Muscle layer of colon (tissue), 2 donors: ENCODE results near the gene SLC25A40.
"Not testable (repeated sequence)": the region's sequence is repeated elsewhere in the genome, so short reads cannot be mapped to it uniquely, and the experiment has no call there.

Source experiments
- H3K27ac ChIP-seq: one replicate; pipeline ENCODE4 v1.7.0; 2013; ENCODE audit warnings: low read depth, mild to moderate bottlenecking, low read length, moderate library complexity
- H3K27me3 ChIP-seq, 2 donors: one replicate each; pipeline ENCODE4 v1.7.0; 2013; ENCODE audit warnings: low read length in 2 of 2, mild to moderate bottlenecking in 2 of 2; ENCODE audit not compliant: insufficient read depth in 2 of 2, control insufficient read depth in 1 of 2
- H3K36me3 ChIP-seq: one replicate; pipeline ENCODE4 v1.7.0; 2013; ENCODE audit warnings: mild to moderate bottlenecking, low read length; ENCODE audit not compliant: insufficient read depth
- H3K4me1 ChIP-seq: one replicate; pipeline ENCODE4 v1.7.0; 2013; ENCODE audit warnings: mild to moderate bottlenecking, low read length; ENCODE audit not compliant: insufficient read depth
- H3K4me3 ChIP-seq, 2 donors: one replicate each; pipeline ENCODE4 v1.7.0; 2013; ENCODE audit warnings: low read length in 2 of 2, low read depth in 1 of 2, mild to moderate bottlenecking in 1 of 2, moderate library complexity in 1 of 2
- H3K9ac ChIP-seq: one replicate; pipeline ENCODE4 v1.7.0; 2013; ENCODE audit warnings: low read length
- H3K9me3 ChIP-seq: one replicate; pipeline ENCODE4 v1.7.0; 2013; ENCODE audit warnings: mild to moderate bottlenecking, low read length
- donor health status: abdominal sarcoma.
- donor health status: Adenocarcinoma of cecum.

The SLC25A40 gene

DNA sequence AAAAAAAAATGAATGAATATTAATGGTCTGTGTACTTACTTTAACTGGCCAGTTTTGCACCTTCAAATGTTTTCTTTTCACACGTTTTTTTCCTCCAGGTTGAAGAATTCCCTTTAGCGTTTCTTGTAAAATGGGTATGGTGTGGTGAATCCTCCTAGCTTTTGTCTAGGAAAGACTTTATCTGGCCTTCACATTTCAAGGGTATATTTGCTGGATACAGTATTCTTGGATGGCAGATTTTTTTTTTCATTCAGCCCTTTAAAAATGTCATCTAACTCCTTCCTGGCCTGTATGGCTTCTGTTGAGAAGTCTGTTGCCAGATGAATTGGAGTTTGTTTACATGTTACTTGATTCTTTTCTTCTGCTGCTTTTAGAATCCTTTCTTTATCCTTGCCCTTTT lies 10.1 kb downstream of the SLC25A40 start:
- no peaks in the 10 kb centered on the region for H3K27me3 ChIP-seq

GRCh38 chr7:87858417-87859100 lies 17.6 kb downstream of the SLC25A40 start:
- Histone ChIP-seq H3K27ac (no peak overlapping the region), H3K9ac (no peak overlapping the region), H3K4me1 (no peaks in the 10 kb centered on the region), H3K36me3 (peaks cover 9% of the 10 kb centered on the region), H3K9me3 (no peaks in the 10 kb centered on the region), H3K27me3 (no peaks in the 10 kb centered on the region), H3K4me3 (no peak overlapping the region)

More for the DNA sequence above, 10.1 kb downstream of the SLC25A40 start:
- H3K36me3 ChIP-seq = no peaks in the 10 kb centered on the region
- no peak overlapping the region for H3K27ac ChIP-seq
- no peaks in the 10 kb centered on the region for H3K4me1 ChIP-seq
- peaks cover 5% of the 10 kb centered on the region for H3K9me3 ChIP-seq
- H3K4me3 ChIP-seq = no peak overlapping the region
- H3K9ac ChIP-seq = no peak overlapping the region

GRCh38 chr7:87853237-87853864 lies 22.8 kb downstream of the SLC25A40 start:
- H3K27ac ChIP-seq = no peak overlapping the region
- no peak overlapping the region for H3K9ac ChIP-seq
- no peaks in the 10 kb centered on the region for H3K4me1 ChIP-seq
- H3K9me3 ChIP-seq = no peaks in the 10 kb centered on the region
- no peak overlapping the region for H3K4me3 ChIP-seq
- peaks cover 15% of the 10 kb centered on the region for H3K36me3 ChIP-seq
- H3K27me3 ChIP-seq = no peaks in the 10 kb centered on the region

DNA sequence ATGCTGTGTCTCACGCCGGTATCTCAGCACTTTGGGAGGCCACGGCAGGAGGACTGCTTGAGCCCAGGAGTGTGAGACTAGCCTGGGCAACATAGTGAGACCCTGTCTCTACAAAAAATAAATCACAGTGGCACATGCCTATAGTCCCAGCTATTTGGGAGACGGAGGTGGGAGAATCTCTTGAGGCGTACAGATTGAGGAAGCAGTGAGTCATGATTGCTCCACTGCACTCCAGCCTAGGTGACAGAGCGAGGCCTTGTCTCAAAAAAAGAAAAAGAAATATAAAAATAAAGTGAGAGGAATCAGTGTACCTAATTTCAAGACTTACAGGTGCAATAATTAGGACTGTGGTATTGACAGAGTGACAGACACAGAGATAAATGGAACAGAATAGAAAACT lies 23.9 kb downstream of the SLC25A40 start:
- H3K27me3 ChIP-seq = no peaks in the 10 kb centered on the region
- H3K27ac ChIP-seq = no peak overlapping the region
- no peak overlapping the region for H3K9ac ChIP-seq
- no peaks in the 10 kb centered on the region for H3K9me3 ChIP-seq
- no peaks in the 10 kb centered on the region for H3K4me1 ChIP-seq
- no peak overlapping the region for H3K4me3 ChIP-seq
- peaks cover 8% of the 10 kb centered on the region for H3K36me3 ChIP-seq

DNA sequence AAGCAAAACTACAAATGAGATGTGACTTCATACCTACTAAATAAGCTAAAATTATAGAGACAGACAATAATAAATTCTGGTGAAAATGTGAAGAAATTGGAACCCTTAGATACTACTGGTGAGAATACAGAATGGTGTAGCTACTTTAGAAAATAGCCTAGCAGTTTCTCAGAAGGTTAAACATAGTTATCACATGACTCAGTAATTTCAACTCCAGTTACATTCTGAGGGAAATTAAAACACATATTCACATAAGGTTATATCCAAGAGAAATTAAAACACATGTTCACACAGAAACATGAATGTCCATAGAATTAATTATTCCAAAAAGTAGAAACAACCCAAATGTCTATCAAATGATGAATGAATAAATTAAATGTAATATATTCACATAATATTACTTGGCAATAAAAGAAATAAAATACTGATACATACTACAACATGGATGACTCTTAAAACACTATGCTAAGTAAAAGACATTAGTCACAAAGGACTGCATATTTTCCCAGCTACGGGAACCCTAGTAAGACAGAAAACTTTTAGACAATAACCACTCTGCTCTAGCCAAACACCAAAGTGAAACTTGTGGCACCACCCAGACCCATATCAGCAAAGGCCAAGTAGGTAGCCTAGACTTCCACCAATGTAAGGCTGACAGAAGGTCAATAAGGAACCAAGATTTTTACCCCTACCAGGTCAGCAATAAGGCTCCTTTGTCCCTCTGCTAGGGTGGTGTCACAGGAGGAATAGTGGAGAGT lies 25.1 kb downstream of the SLC25A40 start:
- Histone ChIP-seq H3K36me3 (peaks cover 8% of the 10 kb centered on the region), H3K27ac (no peak overlapping the region), H3K4me1 (no peaks in the 10 kb centered on the region), H3K4me3 (no peak overlapping the region), H3K9me3 (no peaks in the 10 kb centered on the region), H3K9ac (no peak overlapping the region), H3K27me3 (no peaks in the 10 kb centered on the region)

GRCh38 chr7:87837597-87837996 lies 38.6 kb downstream of the SLC25A40 start:
- H3K36me3 ChIP-seq = peaks cover 5% of the 10 kb centered on the region
- H3K4me1 ChIP-seq = no peaks in the 10 kb centered on the region
- no peak overlapping the region for H3K9ac ChIP-seq
- no peaks in the 10 kb centered on the region for H3K9me3 ChIP-seq
- H3K27ac ChIP-seq = no peak overlapping the region
- H3K4me3 ChIP-seq = no peak overlapping the region
- H3K27me3 ChIP-seq = no peaks in the 10 kb centered on the region

GRCh38 chr7:87833130-87833529 lies 43.0 kb downstream of the SLC25A40 start:
- Histone ChIP-seq H3K4me3 (no peak overlapping the region), H3K27ac (no peak overlapping the region), H3K27me3 (no peaks in the 10 kb centered on the region), H3K4me1 (no peaks in the 10 kb centered on the region), H3K9ac (no peak overlapping the region), H3K36me3 (peaks cover 5% of the 10 kb centered on the region), H3K9me3 (no peaks in the 10 kb centered on the region)

DNA sequence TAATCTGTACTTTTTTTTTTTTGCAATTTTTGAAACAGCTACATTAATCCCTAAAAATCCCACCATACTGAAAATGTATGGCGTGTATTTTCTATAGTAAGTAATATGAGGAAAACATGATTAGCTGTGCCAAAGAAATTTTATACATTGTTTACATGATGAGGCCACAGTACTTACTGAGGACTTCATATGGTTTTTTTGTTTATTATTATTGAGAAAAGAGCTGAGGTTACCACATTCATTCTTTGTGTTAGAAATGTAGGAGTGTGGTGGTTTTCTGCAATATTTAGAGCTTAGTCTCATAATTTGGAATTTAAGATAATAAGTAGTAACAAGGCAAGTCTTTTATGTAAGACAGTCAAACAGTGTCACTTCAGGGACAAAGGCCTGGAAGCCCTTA lies 45.1 kb downstream of the SLC25A40 start:
- no peak overlapping the region for H3K27ac ChIP-seq
- H3K36me3 ChIP-seq = peaks cover 5% of the 10 kb centered on the region
- no peak overlapping the region for H3K9ac ChIP-seq
- H3K4me3 ChIP-seq = no peak overlapping the region
- no peaks in the 10 kb centered on the region for H3K4me1 ChIP-seq
- no peaks in the 10 kb centered on the region for H3K9me3 ChIP-seq
- no peaks in the 10 kb centered on the region for H3K27me3 ChIP-seq

GRCh38 chr7:87828383-87828782 lies 47.8 kb downstream of the SLC25A40 start:
- not testable (repeated sequence) for H3K9ac ChIP-seq, H3K36me3 ChIP-seq, H3K4me3 ChIP-seq, H3K27ac ChIP-seq, H3K27me3 ChIP-seq, H3K9me3 ChIP-seq, H3K4me1 ChIP-seq

DNA sequence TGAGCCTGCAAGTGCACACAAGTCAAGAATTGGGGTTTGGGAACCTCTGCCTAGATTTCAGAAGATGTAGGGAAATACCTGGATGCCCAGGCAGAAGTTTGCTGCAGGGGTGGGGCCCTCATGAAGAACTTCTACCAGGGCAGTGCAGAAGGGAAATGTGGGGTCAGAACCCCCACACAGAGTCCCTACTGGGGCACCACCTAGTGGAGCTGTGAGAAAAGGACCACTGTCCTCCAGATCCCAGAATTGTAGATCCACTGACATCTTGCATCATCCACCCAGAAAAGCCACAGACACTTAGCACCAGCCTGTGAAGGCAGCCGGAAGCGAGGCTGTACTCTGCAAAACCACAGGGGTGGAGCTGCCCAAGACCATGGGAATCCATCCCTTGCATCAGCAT lies 50.8 kb downstream of the SLC25A40 start:
- H3K27me3 ChIP-seq, H3K27ac ChIP-seq, H3K4me3 ChIP-seq, H3K4me1 ChIP-seq, H3K9ac ChIP-seq, H3K9me3 ChIP-seq, H3K36me3 ChIP-seq: not testable (repeated sequence)

- H3K4me1 ChIP-seq, H3K27me3 ChIP-seq, H3K4me3 ChIP-seq, H3K9ac ChIP-seq, H3K27ac ChIP-seq, H3K36me3 ChIP-seq, H3K9me3 ChIP-seq: not testable (repeated sequence)
Measured at GRCh38 chr7:87822056-87822455, 54.1 kb downstream of the SLC25A40 start.
